ENCODE measurements around the gene NFIC. TPM values are rescaled to one million over a fixed set of nuclear protein-coding genes. Genes with fewer than 3 reads are reported as not detected.

The NFIC gene
- total RNA-seq, 4 donors from 2014 or later, result 125 to 285 (median 155) TPM

GRCh38 chr19:3463714-3464586 is 97.6 kb downstream of the NFIC start:
- H3K4me1 ChIP-seq, result peaks cover 4 to 98% (median 52%) of the 10 kb centered on the region in 3 donors
- no CpG with 5 or more reads among the region's 57 CpGs for WGBS, 2 donors (ENCODE audit: low coverage in 1 of 2)
- H3K4me3 ChIP-seq, result no peak overlapping the region

DNA sequence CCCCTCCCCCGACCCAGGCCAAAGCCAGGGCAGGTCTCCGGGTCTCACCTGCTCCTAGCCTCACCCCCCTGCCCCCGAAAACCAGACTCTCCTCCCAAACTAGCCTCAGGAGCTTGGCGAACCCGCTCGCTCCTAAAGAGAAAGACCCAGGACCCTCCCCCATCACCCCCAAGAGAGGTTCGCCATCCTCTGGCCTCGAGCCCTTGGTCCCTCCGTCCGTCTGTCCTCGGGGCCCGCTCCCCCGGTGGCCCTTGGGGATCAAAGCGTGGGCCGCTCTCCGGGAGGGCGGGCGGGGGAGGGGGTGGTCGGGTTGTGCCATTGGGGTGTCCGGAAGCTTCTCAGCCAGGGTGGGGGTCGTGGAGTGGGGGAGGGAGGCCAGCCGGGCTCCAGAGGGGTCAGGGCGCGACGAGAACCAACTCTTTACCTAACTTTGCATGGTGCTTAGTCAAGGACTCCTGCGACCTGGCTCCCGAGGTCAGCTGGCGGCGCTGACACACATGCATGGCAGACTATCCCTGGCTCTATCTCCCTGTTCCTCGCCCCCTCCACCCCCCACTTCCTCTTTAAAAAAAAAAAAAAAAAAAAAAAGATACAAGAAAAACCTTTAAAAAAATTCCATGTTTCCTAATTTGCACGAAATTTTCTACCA is 98.3 kb downstream of the NFIC start:
- Histone ChIP-seq H3K27ac (peak overlapping the region; percentile 30 to 87 (median 85)), H3K27me3 (no peaks in the 10 kb centered on the region), H3K9me3 (no peaks in the 10 kb centered on the region), H3K4me1 (peaks cover 4 to 98% (median 46%) of the 10 kb centered on the region in 3 donors), H3K4me3 (no peak overlapping the region), H3K36me3 (peaks cover 0 to 48% of the 10 kb centered on the region in 2 donors)
- WGBS, 2 donors (ENCODE audit: low coverage in 1 of 2), result 68 to 71% methylated on average over 2 to 6 of the region's 31 CpGs
- no peak for TF ChIP-seq POLR2AphosphoS5 (IDR thresholded peaks at IDR 0.05)
- no peak for TF ChIP-seq EP300 (IDR thresholded peaks at IDR 0.05)
- no peak for TF ChIP-seq POLR2A (IDR thresholded peaks at IDR 0.05)
- TF ChIP-seq CTCF (IDR thresholded peaks at IDR 0.05), result no peak
- ATAC-seq, result no peak

More at GRCh38 chr19:3463714-3464586, 97.6 kb downstream of the NFIC start:
- no peaks in the 10 kb centered on the region for H3K27me3 ChIP-seq
- no peak for ATAC-seq
- peak overlapping the region; percentile 30 to 87 (median 85) for H3K27ac ChIP-seq
- H3K9me3 ChIP-seq, result no peaks in the 10 kb centered on the region
- H3K36me3 ChIP-seq, result peaks cover 0 to 49% of the 10 kb centered on the region in 2 donors
- no peak for TF ChIP-seq POLR2AphosphoS5 (IDR thresholded peaks at IDR 0.05)
- TF ChIP-seq EP300 (IDR thresholded peaks at IDR 0.05), result no peak

DNA sequence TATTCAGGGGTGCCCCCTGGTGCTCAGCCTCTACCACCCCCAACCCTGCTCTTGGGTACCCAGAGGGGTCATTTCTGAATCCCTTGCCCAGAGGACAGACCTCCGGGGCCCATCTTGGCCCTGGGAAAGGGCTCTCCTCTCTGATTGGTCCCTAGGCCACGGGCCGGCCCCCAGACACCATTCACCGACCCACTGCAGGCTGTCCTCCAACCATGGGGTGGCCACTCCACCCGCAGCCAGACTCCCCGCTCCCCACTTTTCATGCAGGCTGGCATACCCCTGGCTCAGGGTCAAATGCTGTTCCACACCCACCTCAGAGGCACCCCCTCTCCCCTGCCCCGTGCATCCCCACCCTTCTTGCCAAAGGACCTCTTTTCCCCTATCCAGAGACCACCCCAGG is 99.2 kb downstream of the NFIC start:
- peak overlapping the region; percentile 51 to 87 (median 86) for H3K27ac ChIP-seq
- 49% methylated on average over 3 of the region's 7 CpGs; no CpG with 5 or more reads in 1 of the 2 donors for WGBS, 2 donors (ENCODE audit: low coverage in 1 of 2)
- no peak for ATAC-seq
- no peaks in the 10 kb centered on the region for H3K27me3 ChIP-seq
- no peaks in the 10 kb centered on the region for H3K9me3 ChIP-seq
- peaks cover 4 to 92% (median 40%) of the 10 kb centered on the region in 3 donors for H3K4me1 ChIP-seq
- TF ChIP-seq POLR2A (IDR thresholded peaks at IDR 0.05) (no peak), EP300 (IDR thresholded peaks at IDR 0.05) (no peak), CTCF (IDR thresholded peaks at IDR 0.05) (no peak), POLR2AphosphoS5 (IDR thresholded peaks at IDR 0.05) (no peak)
- H3K36me3 ChIP-seq, result peaks cover 0 to 40% of the 10 kb centered on the region in 2 donors
- H3K4me3 ChIP-seq, result no peak overlapping the region

DNA sequence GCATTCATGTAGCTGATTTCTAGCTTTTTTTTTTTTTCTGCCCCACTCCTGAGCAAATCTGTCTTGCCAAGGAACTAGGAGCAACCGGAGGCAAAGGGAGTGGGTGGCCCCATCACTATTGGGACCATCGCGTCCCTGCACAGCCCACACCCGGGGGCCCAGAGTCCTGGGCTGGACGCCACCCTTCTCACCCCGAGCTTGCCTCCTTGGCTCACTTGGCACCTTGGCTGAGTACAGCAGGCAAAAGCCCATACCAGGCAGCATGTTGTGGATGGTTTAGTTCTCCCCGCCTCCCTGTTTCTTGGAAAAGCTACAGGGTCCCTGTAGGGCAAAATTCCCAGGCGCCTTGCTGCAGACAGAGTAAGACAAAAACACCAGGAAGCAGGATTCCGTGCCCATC is 100.3 kb downstream of the NFIC start:
- ATAC-seq, result peak; percentile 54
- WGBS, 2 donors (ENCODE audit: low coverage in 1 of 2), result 2 to 16% methylated on average over 3 to 6 of the region's 9 CpGs
- TF ChIP-seq CTCF (IDR thresholded peaks at IDR 0.05), result no peak
- no peak for TF ChIP-seq EP300 (IDR thresholded peaks at IDR 0.05)
- TF ChIP-seq POLR2A (IDR thresholded peaks at IDR 0.05), result no peak
- TF ChIP-seq POLR2AphosphoS5 (IDR thresholded peaks at IDR 0.05), result peak; percentile 56
- H3K4me3 ChIP-seq, result no peak overlapping the region
- peak overlapping the region in 3 of 4 donors; percentile 85 to 87 (median 86) for H3K27ac ChIP-seq
- H3K9me3 ChIP-seq, result no peaks in the 10 kb centered on the region
- no peaks in the 10 kb centered on the region for H3K27me3 ChIP-seq
- peaks cover 0 to 29% of the 10 kb centered on the region in 2 donors for H3K36me3 ChIP-seq
- H3K4me1 ChIP-seq, result peaks cover 4 to 92% (median 40%) of the 10 kb centered on the region in 3 donors

DNA sequence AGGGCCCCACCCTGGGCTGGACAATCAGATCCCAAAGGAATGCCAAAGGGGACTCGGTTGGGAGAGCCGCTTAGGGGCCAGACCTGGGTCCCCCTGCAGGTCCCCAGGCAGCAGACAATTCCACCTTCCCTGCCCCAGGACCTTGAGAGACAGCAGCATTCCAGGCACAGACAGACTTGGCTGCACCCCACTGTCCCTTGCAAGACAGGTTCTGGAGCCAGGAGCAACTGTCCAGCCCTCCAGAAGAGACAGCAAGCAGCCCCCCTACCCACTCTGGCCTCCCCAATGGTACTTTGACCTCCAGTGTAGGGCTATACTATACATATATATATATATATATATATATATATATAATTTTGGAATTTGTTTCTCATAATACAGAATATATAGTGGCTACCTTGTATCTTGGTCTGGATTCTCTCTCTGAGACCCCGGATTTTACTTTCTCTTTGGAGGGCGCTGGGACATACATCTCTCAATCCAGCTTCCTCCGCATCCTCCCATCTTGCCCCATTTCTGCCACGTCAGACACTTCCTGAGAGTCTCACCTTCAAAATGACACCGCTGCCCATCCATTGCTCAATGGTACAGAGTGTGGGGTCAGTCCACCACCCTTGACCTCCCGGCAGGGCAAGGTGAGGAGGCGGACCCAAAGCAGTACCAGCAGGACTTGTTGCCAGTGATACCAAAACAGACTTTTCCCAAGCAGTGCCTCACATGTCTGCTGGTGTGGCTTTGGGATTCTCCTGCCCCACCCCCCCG is 101.2 kb downstream of the NFIC start:
- Histone ChIP-seq H3K4me1 (peaks cover 4 to 94% (median 47%) of the 10 kb centered on the region in 3 donors), H3K4me3 (no peak overlapping the region), H3K27me3 (no peaks in the 10 kb centered on the region), H3K9me3 (no peaks in the 10 kb centered on the region), H3K27ac (peak overlapping the region; percentile 31 to 87 (median 86)), H3K36me3 (peaks cover 0 to 19% of the 10 kb centered on the region in 2 donors)
- WGBS, 2 donors (ENCODE audit: low coverage in 1 of 2), result 80 to 91% methylated on average over 2 to 5 of the region's 10 CpGs
- TF ChIP-seq POLR2A (IDR thresholded peaks at IDR 0.05) (no peak), POLR2AphosphoS5 (IDR thresholded peaks at IDR 0.05) (no peak), CTCF (IDR thresholded peaks at IDR 0.05) (no peak), EP300 (IDR thresholded peaks at IDR 0.05) (no peak)
- no peak for ATAC-seq

Data from gastroesophageal sphincter (tissue), 4 donors.